Effector CD8-positive, alpha-beta T cell (primary cell): Measurements from ENCODE around the gene GNG12.

Experiments
- DNase-seq: peaks from one replicate; lab custom pipeline; 2025; lab: John Stamatoyannopoulos, UW

GNG12 gene

DNA sequence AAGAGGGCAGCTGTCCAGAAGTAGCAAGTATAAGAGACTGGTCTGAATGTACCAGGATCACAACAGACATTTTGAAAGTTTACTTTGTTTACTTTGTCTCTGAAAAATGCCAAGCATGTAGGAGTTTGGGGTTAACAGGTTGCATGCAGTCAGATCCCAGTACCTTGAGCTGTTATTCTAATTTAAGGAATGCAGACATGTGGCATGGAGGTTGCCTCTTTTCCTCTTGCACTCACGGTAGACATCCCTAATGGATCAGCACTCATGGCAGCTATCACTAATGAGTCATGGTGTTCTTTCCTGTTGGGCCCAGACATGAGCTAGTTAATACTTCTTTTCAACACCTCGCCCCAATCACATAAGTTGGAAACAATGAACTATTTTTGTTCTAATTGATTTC lies 81.0 kb downstream of the GNG12 start:
- no peak for DNase-seq

DNA sequence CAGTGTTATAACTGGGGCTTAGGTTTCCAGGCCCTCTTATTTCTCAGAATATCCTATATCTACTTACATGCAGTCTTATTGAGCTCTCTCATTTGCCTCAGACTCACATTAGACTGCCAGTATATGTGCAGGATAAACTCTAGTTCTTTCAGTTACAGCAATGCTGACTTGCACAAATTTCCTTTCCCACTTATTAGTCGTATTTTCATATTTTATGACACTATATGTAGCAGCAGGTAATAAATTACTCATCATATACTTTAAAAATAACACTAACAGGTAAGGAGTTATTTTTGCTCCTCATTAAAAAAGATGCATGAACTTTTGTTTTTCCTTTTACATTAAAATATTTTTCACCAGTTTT lies 82.6 kb downstream of the GNG12 start:
- no peak for DNase-seq

DNA sequence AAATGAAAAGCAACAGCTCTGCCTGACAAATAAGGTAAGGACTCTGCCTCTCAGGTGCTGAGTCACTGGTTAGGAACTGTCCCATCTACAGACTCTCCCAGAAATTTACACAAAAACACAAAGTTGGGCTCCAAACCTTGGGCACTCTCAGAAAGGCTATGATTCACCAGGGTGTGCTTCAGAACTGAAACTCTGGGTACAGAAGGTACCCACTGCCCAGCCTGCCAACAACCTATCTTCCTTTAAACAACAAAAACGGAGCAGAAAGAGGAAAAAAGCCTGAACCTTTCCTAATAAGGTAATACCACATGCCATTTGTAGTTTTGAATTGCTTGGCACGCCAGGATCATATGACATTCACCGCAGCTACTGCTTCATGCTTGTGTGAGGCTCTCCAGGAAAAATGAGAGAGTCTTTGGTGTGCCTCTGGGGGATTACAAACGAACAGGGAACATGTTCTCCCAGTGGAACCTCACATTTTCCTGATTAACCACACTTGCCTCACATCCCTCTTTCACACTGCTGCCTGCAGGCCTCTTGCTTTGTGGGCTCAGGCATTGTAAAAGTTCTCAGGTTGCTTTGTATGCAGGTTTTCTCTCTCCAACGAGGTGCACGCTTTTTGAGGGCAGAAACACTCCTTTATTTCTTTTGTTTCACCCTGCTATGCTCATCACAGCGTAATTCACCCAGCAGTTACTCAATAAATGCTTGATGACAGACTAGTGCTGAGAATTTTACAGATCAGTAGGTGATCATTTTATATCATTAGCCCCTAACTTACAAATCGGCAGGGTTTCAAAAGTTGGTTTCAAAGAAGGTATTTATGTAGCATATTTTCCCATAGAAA lies 83.2 kb downstream of the GNG12 start:
- DNase-seq = no peak

DNA sequence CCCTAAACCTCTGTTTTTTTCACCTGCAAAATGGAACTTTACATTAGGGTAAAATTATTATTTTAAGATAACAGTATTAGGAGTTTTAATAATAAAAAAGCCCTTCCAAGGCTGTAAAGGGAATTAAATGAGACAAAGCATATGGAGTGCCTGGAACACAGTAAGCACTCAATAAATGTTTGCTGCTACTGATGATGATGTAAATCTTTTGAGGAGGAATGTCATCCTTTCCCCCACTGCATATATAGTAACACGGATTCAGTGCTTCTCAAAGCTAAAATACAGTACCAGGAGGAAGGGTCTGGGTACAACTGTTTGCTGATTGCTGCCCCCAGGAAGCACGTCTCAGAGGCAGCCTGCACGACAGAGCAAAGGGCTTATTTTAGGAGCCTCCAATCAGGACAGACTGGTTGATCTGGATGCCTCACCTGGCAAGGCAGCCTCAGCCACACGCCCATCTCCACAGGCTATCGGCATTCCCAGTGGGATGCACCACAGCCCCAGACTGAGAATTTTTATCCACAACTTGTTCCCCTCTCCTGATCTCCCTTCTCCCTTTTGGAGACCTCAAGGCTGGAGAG lies 83.9 kb downstream of the GNG12 start:
- no peak for DNase-seq

DNA sequence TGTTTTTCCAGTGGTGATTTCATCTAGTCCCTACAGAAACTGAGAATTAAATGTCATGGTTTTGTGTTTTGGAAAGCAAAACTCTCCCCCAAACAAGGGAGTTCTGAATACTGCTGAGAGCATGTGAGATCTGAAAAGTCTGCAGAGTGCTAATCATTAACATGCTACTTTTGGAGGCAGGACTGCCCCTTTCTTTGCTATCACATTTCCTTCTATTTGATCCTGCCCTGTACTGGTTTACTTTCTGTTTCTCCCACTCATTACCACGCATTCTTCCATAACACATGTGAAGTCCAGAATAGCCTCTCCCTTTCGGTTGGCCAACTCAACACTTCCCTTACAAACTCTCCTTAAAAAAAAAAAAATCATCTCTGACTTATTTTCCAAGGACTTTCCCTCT lies 84.6 kb downstream of the GNG12 start:
- no peak for DNase-seq

DNA sequence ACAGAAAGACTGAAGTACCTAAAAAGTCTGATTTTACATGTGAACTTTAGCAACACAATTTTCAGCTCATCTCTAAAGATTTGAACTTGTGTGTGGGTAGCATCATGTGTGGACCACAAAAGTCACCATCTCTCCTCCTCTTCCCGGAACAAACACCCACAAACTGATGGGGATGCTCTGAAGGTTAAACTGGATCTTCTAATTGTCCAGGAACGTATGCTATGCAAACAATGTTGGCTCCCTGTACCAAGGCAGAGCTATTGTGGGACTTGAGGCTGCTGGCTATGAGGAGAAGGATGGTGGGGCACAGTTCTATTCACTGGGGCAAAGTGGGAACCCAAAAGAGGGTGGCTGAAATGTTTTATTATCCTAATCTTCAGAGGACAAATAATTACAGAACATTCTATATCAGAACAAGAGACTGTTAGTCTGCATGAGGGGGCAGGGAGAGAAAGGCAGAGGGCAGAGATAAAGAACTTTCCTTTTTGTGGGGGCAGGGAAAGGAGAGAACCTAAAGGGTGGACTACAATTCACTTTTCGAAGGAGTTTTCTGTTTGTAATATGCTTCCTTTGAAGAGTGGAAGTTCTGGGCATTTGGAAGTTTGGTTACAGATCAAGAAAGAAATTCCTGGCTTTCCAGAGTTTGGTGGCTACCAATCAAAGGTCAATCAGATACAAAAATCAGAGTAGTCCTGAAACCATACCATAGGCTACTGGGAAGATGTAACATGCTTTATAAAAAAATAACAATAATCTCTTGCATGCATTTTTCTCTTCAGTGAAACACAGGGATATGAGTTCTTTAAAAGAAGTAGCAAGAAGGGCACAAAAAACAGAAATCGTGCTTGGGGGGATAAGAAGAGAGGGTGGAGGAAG lies 85.4 kb downstream of the GNG12 start:
- no peak for DNase-seq

DNA sequence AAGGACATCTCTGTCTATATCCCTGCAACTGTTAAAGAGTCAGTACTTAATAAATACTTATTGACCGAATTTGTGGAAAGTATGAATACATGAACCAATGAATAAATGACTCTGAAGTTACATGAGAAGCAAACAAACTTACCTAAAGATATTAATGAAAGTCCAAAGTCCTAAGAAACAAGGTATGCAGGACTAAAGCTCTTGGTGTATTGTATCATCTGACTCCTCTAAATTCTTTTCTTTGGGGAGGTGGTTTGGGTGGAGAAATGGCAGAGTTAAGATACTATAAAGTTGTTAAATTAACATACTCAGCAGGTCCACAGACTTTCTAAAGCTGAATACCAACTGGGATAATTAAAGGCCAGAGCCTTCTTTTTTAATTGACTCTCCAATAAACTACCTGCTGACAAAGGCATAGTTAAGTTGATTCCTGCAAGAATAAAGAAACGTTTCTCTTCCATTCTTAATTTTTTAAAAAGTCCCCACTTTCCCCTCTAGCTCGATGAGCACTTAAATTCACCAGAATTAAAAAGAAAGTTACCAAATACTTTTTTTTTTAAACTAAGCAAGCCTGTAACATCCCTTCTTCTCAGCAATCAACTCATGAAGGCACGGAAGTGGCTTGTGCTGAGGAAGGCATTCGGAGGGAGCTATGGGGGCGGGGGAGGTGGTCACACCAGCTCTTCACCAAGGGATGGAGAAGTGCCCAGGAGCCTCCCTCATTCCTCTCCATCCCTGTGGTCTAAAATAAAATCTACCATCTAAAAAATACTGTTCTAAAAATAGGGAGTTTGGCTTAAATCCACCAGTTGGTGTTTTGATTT lies 87.2 kb downstream of the GNG12 start:
- no peak for DNase-seq

DNA sequence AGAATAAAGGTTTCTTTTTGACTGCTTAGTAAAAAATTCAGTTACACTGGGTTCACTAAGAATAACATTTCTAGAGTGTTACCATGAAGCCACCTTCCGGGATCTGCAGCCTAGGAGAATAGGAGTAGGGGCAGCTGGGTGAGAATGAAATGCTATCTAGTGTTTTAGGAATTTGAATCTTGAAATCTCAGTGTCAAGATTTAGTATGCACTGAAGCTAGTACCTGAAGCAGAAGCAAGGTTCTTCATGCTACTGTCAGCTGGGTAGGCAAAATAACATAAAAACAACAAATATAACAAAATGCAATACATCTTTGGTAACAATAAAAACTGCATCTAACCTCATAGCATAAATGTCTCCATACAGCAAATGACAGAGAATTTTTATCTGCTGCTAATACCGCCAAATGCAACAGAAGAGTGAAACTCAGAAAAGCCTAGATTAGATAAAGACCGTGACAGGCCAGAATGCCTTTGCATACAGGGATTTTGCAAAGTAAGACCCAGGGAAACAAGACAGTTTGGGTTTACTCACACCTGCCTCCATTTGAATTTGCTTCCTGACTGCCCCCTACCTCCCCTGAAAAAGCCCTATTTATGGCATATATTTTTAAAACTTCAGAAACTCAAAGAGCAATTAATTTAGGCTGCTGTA lies 90.1 kb downstream of the GNG12 start:
- DNase-seq = no peak

DNA sequence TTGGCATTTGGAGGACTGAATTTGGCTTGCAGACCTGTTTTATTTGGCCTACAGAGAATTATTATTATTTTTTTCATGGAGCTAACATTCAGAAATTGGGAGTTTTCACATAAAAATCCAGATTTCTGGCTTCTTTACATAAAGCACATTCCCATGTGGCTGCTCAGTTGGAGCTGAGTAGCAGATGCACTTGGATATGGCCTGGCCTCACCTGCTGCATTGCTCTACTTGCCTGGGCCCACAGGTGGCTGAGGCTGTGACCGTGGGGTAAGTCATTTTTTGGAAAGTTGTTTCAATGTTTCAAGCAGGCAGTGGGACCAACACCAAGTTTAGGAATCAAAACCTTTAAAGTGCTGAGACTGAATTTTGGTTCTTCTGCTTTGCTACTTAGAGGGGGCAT lies 91.5 kb downstream of the GNG12 start:
- no peak for DNase-seq

DNA sequence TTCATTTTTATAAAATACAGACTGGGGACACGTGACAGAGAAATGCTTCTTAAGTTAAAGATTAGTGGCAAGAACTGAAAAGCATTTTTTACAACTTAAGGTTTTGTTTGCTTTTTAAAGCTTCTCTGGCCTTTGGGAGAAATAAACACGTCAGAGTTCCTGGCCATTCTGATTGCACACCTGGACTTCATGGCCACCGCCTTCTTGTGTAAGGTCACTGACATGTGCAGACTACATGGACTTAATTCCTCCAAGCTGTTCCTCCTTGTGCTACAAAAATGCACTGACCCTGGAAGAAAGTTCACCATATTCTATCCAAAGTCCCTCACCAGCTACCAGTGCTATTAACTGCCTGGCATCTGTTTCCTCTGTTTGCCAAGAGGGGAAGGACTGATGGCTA lies 92.1 kb downstream of the GNG12 start:
- no peak for DNase-seq

DNA sequence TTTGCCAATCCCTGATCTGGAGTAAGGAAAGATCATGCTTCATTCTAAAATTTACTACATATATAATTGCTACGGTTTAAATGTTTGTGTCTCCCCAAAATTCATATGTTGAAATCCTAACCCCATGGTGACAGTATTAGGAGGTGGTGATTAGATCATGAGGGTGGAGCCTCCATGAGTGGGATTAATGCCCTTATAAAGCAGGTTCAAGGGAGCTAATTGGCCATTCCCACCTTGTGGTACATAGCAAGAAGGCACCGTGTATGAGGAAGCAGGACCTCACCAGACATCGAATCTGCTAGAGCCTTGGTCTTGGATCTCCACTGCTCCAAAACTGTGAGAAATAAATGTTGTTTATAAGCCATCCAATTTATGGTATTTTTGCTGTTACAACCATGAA lies 92.7 kb downstream of the GNG12 start:
- DNase-seq = no peak

DNA sequence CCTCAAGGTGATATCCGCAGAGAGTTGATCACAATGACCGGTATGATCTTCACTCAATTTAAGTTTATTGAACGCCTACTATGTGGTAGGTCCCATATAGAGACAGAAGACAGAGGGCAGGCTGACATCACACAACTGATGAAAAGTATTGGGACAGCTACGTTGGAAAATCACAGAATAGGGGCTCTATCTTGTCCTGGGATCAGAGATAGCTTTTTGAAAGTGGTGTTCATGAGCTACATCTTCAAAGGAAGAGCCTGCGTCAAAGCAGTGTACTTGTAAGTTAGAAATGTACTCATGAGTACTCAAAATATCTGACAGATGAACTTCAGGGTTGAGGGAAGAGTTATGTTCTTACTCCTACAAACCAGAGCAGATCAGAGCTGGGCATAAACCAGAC lies 93.9 kb downstream of the GNG12 start:
- no peak for DNase-seq

DNA sequence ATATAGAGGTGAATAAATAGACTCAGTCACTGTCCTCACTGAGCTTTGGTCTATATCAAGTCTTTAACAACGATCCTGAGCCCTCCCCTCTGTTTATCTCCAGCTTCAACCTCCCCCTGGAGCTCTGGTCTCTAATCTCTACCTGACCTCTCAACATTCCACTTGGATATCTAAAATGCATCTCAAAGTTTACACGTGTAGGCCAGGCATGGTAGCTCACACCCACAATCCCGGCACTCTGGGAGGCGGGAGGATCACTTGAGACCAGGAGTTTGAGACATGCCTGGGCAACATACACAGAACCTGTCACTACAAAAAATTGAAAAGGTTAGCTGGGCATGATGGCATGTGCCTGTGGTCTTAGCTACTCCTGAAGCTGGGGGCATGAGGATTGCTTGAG lies 94.9 kb downstream of the GNG12 start:
- no peak for DNase-seq

DNA sequence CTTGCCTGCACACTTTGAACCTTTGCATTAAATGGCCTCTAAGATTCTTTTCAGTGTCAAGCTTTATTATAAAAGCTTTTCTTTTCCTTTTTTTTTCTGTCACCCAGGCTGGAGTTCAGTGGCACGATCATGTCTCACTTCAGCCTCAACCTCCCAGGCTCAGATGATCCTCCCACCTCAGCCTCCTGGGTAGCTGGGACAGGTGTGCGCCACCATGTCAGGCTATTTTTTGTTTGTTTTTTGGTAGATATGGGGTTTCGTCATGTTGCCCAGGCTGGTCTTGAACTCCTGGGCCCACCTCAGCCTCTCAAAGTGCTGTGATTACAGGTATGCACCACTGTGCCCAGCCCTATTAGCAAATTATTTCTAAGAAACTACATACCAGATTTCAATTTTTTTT lies 95.4 kb downstream of the GNG12 start:
- DNase-seq = no peak

DNA sequence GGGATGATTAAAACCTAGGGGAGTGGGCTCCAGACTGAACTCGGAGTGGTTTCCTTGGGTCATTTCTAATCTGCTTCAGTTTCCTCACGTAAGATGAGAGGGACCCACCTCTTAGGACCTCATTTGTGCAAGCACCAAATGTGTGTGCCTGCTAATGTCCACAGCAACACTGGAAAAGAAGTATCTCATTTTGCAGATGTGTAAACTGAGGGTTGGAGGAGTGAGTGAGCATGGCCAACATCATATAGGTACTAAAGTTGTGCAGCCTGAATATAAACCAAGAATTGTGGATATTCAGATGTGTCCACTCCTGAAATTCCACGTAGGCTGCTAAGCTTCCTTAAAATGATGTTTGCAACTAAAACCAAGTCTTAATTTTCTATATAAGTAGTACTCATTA lies 96.5 kb downstream of the GNG12 start:
- no peak for DNase-seq

DNA sequence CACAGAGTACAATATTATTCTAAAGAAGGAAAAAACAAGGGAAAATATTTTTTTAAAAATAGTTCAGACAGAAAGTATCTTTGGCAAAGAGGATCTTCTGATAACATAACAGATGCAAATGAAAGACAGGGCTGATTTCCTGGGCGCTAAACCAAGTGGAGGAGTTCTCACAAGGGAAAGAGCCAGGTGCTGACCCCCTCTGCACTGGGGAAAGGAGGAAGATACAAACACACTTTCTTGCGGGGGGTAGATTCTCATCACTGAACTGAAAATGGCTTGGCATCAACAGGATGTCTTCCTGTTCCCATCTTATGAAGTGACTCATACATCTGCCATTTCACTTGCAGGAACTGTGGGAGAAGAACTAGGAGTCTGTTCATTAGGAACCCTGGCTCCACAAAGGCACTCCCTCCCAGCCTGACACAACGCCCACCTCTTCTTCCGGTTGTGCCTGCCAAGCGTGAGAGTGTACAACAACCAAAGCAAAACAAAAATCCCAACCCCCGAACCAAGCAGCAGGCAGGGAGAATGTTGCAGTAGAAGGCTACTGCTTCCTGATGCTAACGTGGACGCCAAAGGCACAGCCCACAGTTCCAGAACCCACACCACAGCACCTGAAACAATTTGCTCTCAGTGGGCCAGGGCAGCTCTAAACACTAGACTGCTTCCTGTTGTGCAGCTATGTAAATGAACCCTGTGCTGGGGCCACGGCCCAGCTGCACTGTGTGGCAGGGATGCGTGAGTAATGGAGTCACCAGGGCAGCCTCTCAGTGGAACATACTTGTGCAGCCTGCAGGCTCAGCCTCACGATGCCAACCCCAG lies 97.2 kb downstream of the GNG12 start:
- no peak for DNase-seq

DNA sequence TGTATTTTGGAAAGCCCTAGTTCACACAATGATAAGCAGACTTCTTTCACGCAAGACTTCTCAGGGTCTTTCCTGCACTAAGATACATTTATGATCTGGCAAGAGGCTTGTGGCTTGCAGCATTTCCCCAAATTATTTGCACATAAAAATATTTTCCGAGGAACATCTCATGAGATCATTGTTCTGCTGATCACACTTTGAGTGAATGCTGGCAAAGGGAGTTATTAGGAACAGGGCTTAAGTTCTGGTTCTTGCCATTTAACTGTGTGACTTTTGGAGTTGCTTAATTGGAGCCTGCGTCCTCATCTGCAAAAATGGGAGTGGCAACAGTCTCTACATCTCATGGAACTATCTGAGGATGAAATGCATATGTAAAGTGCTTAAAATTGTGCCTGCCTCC lies 98.1 kb downstream of the GNG12 start:
- DNase-seq = no peak

DNA sequence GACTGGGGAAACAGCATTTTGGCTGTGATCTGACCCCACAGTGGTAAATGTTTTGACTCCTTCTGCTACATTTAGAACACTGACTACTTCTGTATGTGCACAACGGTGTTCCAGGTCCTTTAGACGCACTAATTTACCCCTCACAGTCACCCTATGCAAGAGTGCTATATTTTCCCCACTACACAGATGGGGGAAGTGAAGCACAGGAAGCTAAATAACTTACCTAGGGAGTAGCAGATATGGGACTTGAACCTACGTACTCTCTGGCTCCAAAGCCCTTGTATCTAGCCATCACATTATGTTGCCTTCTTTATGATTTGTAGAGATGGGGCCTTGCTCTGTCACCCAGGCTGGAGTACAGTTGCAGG lies 99.0 kb downstream of the GNG12 start:
- no peak for DNase-seq

DNA sequence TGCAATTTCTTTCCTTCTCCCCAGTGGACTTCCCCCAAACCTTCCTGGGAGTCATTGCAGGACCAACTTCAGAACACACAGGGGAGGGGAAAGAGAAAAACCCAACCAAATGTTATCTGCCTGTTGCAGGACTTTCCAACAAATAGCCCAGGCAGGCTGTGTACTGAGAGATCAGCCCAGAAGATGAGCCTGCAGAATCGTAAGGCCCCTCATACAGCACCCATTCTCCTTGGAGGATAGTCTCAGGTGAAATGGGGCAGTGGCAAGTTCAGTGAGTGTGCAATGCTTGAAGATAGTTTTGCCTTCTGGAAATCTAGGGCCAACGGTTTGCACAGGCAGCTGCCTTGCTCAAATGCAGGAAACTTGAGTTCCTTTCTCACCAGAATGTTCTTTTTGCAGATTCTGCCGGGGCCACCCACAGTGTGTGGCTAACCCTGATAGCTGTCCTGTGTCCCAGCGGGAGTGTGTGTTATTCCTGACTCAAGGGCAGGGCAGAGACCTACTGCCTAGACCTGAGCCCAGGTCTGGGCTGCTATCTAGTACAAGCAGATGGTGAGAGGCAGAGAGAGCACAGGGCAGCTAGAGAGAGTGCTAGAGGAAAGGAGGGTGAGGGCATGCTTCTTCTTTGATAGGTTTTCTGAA lies 99.5 kb downstream of the GNG12 start:
- DNase-seq = no peak

DNA sequence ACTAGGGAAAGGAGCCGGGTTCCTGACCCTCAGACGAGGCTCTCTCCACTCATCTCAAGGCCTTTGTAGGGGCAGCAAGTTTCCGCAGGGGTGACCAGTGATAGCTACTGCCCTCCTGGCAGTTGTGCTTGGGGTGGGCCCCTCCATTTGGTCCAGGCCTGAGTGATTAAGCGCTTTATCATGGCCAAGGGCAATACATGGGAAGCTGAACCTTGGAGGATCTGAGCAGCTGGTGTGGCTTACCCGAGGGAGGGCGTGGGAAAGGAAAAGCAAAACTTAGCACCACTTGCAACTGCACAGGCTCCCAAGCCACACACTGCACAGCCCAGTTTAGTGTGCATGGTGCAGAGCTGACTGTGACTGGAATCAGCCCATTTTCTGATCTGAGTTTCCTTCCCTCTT lies 100.5 kb downstream of the GNG12 start:
- DNase-seq = no peak
